HepG2 (cell line): ENCODE measurements around the gene C5orf15. TPM values are rescaled to one million over a fixed set of nuclear protein-coding genes. Genes with fewer than 3 reads are reported as not detected.

ENCODE experiments used
- ATAC-seq: fragments of 200-7000 bp; cut with Tn5 transposase; 3 replicates; pipeline ENCODE4 v1.9.1; 2020; ENCODE audit warnings: mild to moderate bottlenecking, moderate library complexity
- BruUV-seq: library from RNA; stranded (reverse); fragments of 400-500 nt; replicated peaks from 2 replicates; lab custom pipeline; 2021; lab: Mats Ljungman, UMichigan
- CTCF ChIA-PET: fragments of 300-600 bp; formaldehyde crosslinking; extraction: SDS; loops from one replicate; lab custom pipeline; 2021; ENCODE audit warnings: low total read pairs, inconsistent platforms, low intra/inter-chr PET ratio; lab: Yijun Ruan, JAX
- POLR2A ChIA-PET: fragments of 350-600 bp; sonication (Branson Sonifier 250); formaldehyde crosslinking; loops from one replicate; lab custom pipeline; 2020; ENCODE audit warnings: antibody characterized with exemption, inconsistent platforms; lab: Yijun Ruan, JAX
- DNase-seq: peaks from one replicate; pipeline ENCODE4 v3.0.0-alpha.2; 2015; ENCODE audit warnings: low spot score
- FAIRE-seq: peaks from 3 replicates; lab custom pipeline; 2011; peaks lifted over from hg19 to GRCh38; lab: Jason Lieb, UNC
- H2AFZ ChIP-seq: one replicate; pipeline ENCODE4 v1.6.1; 2011; ENCODE audit warnings: low read length, inconsistent platforms
- H3K27ac ChIP-seq: fragments of 300-600 bp; 3 replicates; pipeline ENCODE4 v1.8.0; 2011; ENCODE audit warnings: mixed run types, mild to moderate bottlenecking, mixed read lengths, low read length, inconsistent platforms; ENCODE audit not compliant: insufficient read depth; ENCODE audit errors: extremely low read length
- H3K27me3 ChIP-seq, 2 experiments: fragments of 200-600 bp in 1 of 2; 2 replicates in 1 of 2; 3 replicates in 1 of 2; pipeline versions ENCODE4 v1.6.0 to v1.8.0; 2011; ENCODE audit warnings: low read length in 2 of 2, mild to moderate bottlenecking in 2 of 2, moderate library complexity in 2 of 2, inconsistent platforms in 1 of 2; ENCODE audit not compliant: insufficient read depth in 2 of 2, control insufficient read depth in 1 of 2
- H3K36me3 ChIP-seq, 2 experiments: fragments of 200-600 bp in 1 of 2; replicated peaks in 1 of 2; 2 replicates in 1 of 2; 3 replicates in 1 of 2; pipeline versions ENCODE4 v1.5.1 to v1.8.0; 2011; ENCODE audit warnings: low read length in 2 of 2, inconsistent platforms in 1 of 2; ENCODE audit not compliant: insufficient read depth in 2 of 2, control insufficient read depth in 1 of 2
- H3K4me1 ChIP-seq: 2 replicates; pipeline ENCODE4 v1.5.1; 2012; ENCODE audit warnings: low read length, inconsistent platforms; ENCODE audit not compliant: insufficient read depth
- H3K4me2 ChIP-seq: 2 replicates; pipeline ENCODE4 v1.6.0; 2011; ENCODE audit warnings: low read depth, low read length, inconsistent platforms
- H3K4me3 ChIP-seq, 3 experiments: fragments of 200-600 bp in 1 of 3; sonication (generic), shearing (Covaris generic) in 1 of 3; replicated peaks in 1 of 3; 2 replicates each; pipeline ENCODE4 v1.5.1; 2011 to 2016; ENCODE audit warnings: low read length in 3 of 3, inconsistent platforms in 2 of 3, low read depth in 2 of 3, mild to moderate bottlenecking in 2 of 3, control low read depth in 1 of 3, mixed read lengths in 1 of 3; ENCODE audit not compliant: insufficient read depth in 1 of 3
- H3K79me2 ChIP-seq: one replicate; pipeline ENCODE4 v1.6.1; 2011; ENCODE audit warnings: low read length, inconsistent platforms; ENCODE audit not compliant: insufficient read depth
- H3K9ac ChIP-seq: 2 replicates; pipeline ENCODE4 v1.6.0; 2011; ENCODE audit warnings: mild to moderate bottlenecking, low read depth, low read length, inconsistent platforms; ENCODE audit not compliant: insufficient read depth
- H3K9me3 ChIP-seq: 2 replicates; pipeline ENCODE4 v1.5.1; 2012; ENCODE audit warnings: mild to moderate bottlenecking, low read length
- H4K20me1 ChIP-seq: 2 replicates; pipeline ENCODE4 v1.6.0; 2011; ENCODE audit warnings: inconsistent platforms, mild to moderate bottlenecking, low read length, moderate library complexity; ENCODE audit not compliant: insufficient read depth
- BCL6 ChIP-seq: IDR thresholded peaks from 2 replicates; pipeline ENCODE4 v1.6.1; 2016; ENCODE audit warnings: missing genetic modification reagents, missing compliant biosample characterization
- DMAP1 ChIP-seq: IDR thresholded peaks from 2 replicates; pipeline ENCODE4 v1.6.1; 2016
- GLMP ChIP-seq: sonication (generic); formaldehyde crosslinking; IDR thresholded peaks from 2 replicates; pipeline ENCODE4 v1.9.0; 2021; ENCODE audit warnings: missing genetic modification reagents, mild to moderate bottlenecking, borderline replicate concordance
- PAF1 ChIP-seq: IDR thresholded peaks from 2 replicates; pipeline ENCODE4 v1.6.1; 2016; ENCODE audit warnings: missing genetic modification reagents, missing compliant biosample characterization
- POGZ ChIP-seq: sonication (generic); formaldehyde crosslinking; IDR thresholded peaks from 2 replicates; pipeline ENCODE4 v1.4.0; 2020; ENCODE audit warnings: mild to moderate bottlenecking, missing genetic modification reagents
- TBL1XR1 ChIP-seq: fragments of 150-350 bp; IDR thresholded peaks from 2 replicates; pipeline ENCODE4 v1.6.1; 2014; ENCODE audit warnings: borderline replicate concordance, low read length; ENCODE audit not compliant: partially characterized antibody
- TP53 ChIP-seq: sonication (generic); formaldehyde crosslinking; conservative IDR thresholded peaks from 2 replicates; pipeline ENCODE4 v1.4.0; 2020; ENCODE audit warnings: missing genetic modification reagents
- ZBTB42 ChIP-seq: sonication (generic); formaldehyde crosslinking; IDR thresholded peaks from 2 replicates; pipeline ENCODE4 v1.5.0; 2020; ENCODE audit warnings: mild to moderate bottlenecking, missing genetic modification reagents
- ZFP82 ChIP-seq: sonication (generic); formaldehyde crosslinking; IDR thresholded peaks from 2 replicates; pipeline ENCODE4 v1.5.1; 2020; ENCODE audit warnings: mild to moderate bottlenecking, missing genetic modification reagents, borderline replicate concordance
- ZFY ChIP-seq: sonication (generic); formaldehyde crosslinking; IDR thresholded peaks from 2 replicates; pipeline ENCODE4 v1.4.0; 2020; ENCODE audit warnings: missing genetic modification reagents
- ZNF101 ChIP-seq: sonication (generic); formaldehyde crosslinking; IDR thresholded peaks from 2 replicates; pipeline ENCODE4 v1.4.0; 2020; ENCODE audit warnings: mild to moderate bottlenecking, low read depth, missing genetic modification reagents, borderline replicate concordance
- ZSCAN5A ChIP-seq: sonication (generic); formaldehyde crosslinking; IDR thresholded peaks from 2 replicates; pipeline ENCODE4 v1.8.0; 2022; ENCODE audit warnings: mild to moderate bottlenecking, missing genetic modification reagents, borderline replicate concordance
- WGBS: methylation state at CpG from one replicate; pipeline ENCODE4 v1.1.6; 2017; ENCODE audit warnings: low lambda C conversion rate; 5-methylcytosine and 5-hydroxymethylcytosine counted together
- in situ Hi-C: cut with HindIII; loops from 2 replicates; pipeline ENCODE4 v1.10.0; 2017; ENCODE audit warnings: low pct_unique_long_range_greater_than_20kb; ENCODE audit not compliant: extremely low pct_ligation_motif_present
- intact Hi-C: fragments of 100-400 bp; cut with micrococcal nuclease; formaldehyde crosslinking; loops from one replicate; pipeline ENCODE4 v1.10.0; 2022; ENCODE audit not compliant: unreplicated experiment
- polyA plus RNA-seq, 8 experiments: library from polyadenylated mRNA; depleted of rRNA in 3 of 8; stranded (reverse) in 7 of 8; unstranded in 1 of 8; fragments of >200 nt; fragmentation: Illumina TruSeq in 4 of 8; extraction: Trizol in 4 of 8; gene quantifications; 2 replicates each; pipeline versions ENCODE4 v1.2.1 to v1.2.3, GENCODE V29; 2011 to 2016; ENCODE audit warnings: low read depth in 4 of 8, missing spikeins in 1 of 8, mixed read lengths in 1 of 8; ENCODE audit not compliant: insufficient read depth in 1 of 8
- total RNA-seq, 5 experiments: library from RNA; depleted of rRNA; stranded (reverse); fragments of >200 nt; fragmentation: Illumina TruSeq; extraction: Trizol; gene quantifications; 2 replicates each; pipeline ENCODE4 v1.2.3, GENCODE V29; 2016; ENCODE audit warnings: low read depth in 1 of 5
- TF ChIP-seq, protein P1 (sequence below): sonication (generic); formaldehyde crosslinking; conservative IDR thresholded peaks from 2 replicates; pipeline ENCODE4 v1.8.0; 2022; ENCODE audit warnings: mild to moderate bottlenecking, moderate library complexity, missing genetic modification reagents
- TF ChIP-seq, protein P2 (sequence below): sonication (generic); formaldehyde crosslinking; IDR thresholded peaks from 2 replicates; pipeline ENCODE4 v1.9.0; 2022; ENCODE audit warnings: missing genetic modification reagents, mild to moderate bottlenecking, borderline replicate concordance
- TF ChIP-seq, protein P3 (sequence below): sonication (generic); formaldehyde crosslinking; IDR thresholded peaks from 2 replicates; pipeline ENCODE4 v1.5.0; 2020; ENCODE audit warnings: mild to moderate bottlenecking, missing genetic modification reagents

C5orf15 gene
- total and polyA plus RNA-seq, 2 of the 13 experiments (the other 11 are each of a cell fraction or from before 2014, with no cell fraction given) = 58.5 to 82.7 TPM

- TF ChIP-seq, protein P1, sequence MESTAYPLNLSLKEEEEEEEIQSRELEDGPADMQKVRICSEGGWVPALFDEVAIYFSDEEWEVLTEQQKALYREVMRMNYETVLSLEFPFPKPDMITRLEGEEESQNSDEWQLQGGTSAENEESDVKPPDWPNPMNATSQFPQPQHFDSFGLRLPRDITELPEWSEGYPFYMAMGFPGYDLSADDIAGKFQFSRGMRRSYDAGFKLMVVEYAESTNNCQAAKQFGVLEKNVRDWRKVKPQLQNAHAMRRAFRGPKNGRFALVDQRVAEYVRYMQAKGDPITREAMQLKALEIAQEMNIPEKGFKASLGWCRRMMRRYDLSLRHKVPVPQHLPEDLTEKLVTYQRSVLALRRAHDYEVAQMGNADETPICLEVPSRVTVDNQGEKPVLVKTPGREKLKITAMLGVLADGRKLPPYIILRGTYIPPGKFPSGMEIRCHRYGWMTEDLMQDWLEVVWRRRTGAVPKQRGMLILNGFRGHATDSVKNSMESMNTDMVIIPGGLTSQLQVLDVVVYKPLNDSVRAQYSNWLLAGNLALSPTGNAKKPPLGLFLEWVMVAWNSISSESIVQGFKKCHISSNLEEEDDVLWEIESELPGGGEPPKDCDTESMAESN (CRISPR knock-in tag) = no peak
- TF ChIP-seq ZFP82 (CRISPR knock-in tag) (no peak), ZFY (CRISPR knock-in tag) (no peak), PAF1 (no peak), ZBTB42 (no peak), DMAP1 (no peak), GLMP (CRISPR knock-in tag) (no peak)
- TF ChIP-seq, protein P2, sequence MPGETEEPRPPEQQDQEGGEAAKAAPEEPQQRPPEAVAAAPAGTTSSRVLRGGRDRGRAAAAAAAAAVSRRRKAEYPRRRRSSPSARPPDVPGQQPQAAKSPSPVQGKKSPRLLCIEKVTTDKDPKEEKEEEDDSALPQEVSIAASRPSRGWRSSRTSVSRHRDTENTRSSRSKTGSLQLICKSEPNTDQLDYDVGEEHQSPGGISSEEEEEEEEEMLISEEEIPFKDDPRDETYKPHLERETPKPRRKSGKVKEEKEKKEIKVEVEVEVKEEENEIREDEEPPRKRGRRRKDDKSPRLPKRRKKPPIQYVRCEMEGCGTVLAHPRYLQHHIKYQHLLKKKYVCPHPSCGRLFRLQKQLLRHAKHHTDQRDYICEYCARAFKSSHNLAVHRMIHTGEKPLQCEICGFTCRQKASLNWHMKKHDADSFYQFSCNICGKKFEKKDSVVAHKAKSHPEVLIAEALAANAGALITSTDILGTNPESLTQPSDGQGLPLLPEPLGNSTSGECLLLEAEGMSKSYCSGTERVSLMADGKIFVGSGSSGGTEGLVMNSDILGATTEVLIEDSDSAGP = 0 out of 2 replicates have a peak, but pooled peaks have one; percentile 17
These were observed 31.7 kb upstream of the C5orf15 start (continued) for GRCh38 chr5:134000091-134000511.

GRCh38 chr5:133998807-133999206 lies 30.4 kb upstream of the C5orf15 start:
- Histone ChIP-seq H3K4me1 (peaks cover 94% of the 10 kb centered on the region), H3K9me3 (no peaks in the 10 kb centered on the region), H2AFZ (no peak overlapping the region), H4K20me1 (peaks cover 79% of the 10 kb centered on the region), H3K9ac (no peak overlapping the region), H3K27ac (peak overlapping the region; percentile 78), H3K27me3 (no peaks in the 10 kb centered on the region; a peak in 1 of 5 replicates), H3K36me3 (peaks cover 3 to 7% of the 10 kb centered on the region in 2 experiments; a peak in 2 of 5 replicates), H3K4me3 (no peak overlapping the region), H3K4me2 (no peak overlapping the region), H3K79me2 (peaks cover 99% of the 10 kb centered on the region)
- CTCF ChIA-PET = no interaction called here
- POLR2A ChIA-PET = interaction anchor here (4.1 to 7.4 kb wide), 2 partner anchors 21 to 28 kb away, joined by 55 to 94 read pairs; partner anchors contain the start of gene C5orf15
- ATAC-seq (no peak), FAIRE-seq (no peak), DNase-seq (no peak)
- in situ Hi-C loops = no loop called here
- BruUV-seq = no TSS peak
- 95% methylated on average over 7 of the region's 7 CpGs for WGBS
- intact Hi-C loops = no loop called here
- TF ChIP-seq ZSCAN5A (CRISPR knock-in tag) (no peak), POGZ (CRISPR knock-in tag) (no peak), TP53 (CRISPR knock-in tag) (no peak), ZNF101 (CRISPR knock-in tag) (no peak), BCL6 (CRISPR knock-in tag) (no peak), TBL1XR1 (no peak)
- TF ChIP-seq, protein P3, sequence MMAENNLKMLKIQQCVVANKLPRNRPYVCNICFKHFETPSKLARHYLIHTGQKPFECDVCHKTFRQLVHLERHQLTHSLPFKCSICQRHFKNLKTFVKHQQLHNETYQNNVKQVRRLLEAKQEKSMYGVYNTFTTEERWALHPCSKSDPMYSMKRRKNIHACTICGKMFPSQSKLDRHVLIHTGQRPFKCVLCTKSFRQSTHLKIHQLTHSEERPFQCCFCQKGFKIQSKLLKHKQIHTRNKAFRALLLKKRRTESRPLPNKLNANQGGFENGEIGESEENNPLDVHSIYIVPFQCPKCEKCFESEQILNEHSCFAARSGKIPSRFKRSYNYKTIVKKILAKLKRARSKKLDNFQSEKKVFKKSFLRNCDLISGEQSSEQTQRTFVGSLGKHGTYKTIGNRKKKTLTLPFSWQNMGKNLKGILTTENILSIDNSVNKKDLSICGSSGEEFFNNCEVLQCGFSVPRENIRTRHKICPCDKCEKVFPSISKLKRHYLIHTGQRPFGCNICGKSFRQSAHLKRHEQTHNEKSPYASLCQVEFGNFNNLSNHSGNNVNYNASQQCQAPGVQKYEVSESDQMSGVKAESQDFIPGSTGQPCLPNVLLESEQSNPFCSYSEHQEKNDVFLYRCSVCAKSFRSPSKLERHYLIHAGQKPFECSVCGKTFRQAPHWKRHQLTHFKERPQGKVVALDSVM = peak; percentile 36; the same call in 1 of the 2 replicates
